Liver (tissue), 2 donors: ENCODE data around the gene DCPS.

ENCODE experiments used
- FOXA1 ChIP-seq: IDR thresholded peaks from 2 replicates; pipeline ENCODE4 v1.6.1; 2016; ENCODE audit warnings: antibody characterized with exemption
- YY1 ChIP-seq: IDR thresholded peaks from 2 replicates; pipeline ENCODE4 v1.6.1; 2016; ENCODE audit warnings: antibody characterized with exemption, mild to moderate bottlenecking
- TF ChIP-seq, protein P1 (sequence below): fragments of 150-350 bp; IDR thresholded peaks from 2 replicates; pipeline ENCODE4 v1.5.1; 2017; ENCODE audit warnings: improper control_type of control experiment, low read depth, low read length; ENCODE audit not compliant: missing input control
- donor health status: healthy.

DNA sequence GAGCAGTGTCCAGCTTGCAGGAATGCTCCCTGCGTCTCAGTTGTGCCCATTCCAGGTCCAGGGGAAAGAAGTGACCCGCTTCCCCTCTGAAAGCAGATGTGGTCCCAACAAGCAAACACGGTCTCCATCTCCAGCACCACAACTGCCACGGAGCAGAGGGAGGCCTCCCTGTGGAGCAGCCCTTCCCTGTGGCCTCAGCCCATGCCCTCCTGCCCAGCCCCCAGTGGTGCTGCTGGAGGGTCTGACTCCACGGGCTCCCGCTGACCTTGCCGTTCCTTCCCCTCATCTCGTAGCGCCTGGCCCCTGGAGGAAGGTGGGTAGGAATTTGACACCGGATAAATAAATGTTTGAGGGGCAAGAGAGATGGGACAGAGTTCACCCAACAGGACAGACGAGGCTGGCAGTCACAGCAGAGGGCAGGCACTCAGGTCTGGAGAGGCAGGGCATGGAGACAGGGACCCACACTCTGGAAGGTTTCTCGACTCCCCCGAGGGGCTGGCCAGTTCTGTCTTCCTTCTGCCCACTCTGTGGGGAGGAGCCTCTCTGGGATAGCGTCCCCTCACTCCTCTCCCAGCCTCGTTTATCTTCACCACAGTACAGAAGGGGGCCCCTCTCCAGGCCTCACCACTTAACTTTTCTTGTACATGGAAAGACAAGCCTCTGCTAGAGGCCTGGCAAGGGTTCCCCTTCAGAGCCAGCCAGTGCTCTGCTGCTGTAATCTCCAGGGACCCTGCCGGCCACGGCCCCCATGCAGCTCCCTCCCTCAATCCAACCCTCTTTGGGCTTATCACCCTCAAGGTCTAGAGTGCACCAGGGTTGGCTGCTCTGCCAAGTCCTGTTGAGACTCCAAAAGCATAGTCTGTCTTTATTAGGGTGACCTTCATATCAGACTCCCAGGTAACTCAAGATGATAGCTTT, 44.1 kb downstream of the DCPS start:
- TF ChIP-seq, protein P1, sequence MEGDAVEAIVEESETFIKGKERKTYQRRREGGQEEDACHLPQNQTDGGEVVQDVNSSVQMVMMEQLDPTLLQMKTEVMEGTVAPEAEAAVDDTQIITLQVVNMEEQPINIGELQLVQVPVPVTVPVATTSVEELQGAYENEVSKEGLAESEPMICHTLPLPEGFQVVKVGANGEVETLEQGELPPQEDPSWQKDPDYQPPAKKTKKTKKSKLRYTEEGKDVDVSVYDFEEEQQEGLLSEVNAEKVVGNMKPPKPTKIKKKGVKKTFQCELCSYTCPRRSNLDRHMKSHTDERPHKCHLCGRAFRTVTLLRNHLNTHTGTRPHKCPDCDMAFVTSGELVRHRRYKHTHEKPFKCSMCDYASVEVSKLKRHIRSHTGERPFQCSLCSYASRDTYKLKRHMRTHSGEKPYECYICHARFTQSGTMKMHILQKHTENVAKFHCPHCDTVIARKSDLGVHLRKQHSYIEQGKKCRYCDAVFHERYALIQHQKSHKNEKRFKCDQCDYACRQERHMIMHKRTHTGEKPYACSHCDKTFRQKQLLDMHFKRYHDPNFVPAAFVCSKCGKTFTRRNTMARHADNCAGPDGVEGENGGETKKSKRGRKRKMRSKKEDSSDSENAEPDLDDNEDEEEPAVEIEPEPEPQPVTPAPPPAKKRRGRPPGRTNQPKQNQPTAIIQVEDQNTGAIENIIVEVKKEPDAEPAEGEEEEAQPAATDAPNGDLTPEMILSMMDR = no peak
- TF ChIP-seq YY1 = no peak
- TF ChIP-seq FOXA1 = no peak
